GM19467 (cell line): Measurements from ENCODE around the gene CUL7.
"Not testable (repeated sequence)": the region's sequence is repeated elsewhere in the genome, so short reads cannot be mapped to it uniquely, and the experiment has no call there.

Experiments used
- ATAC-seq: cut with Tn5 transposase; IDR thresholded peaks from one replicate; pipeline ENCODE4 v1.9.1; 2021; ENCODE audit warnings: mild to moderate bottlenecking, moderate library complexity; ENCODE audit not compliant: unreplicated experiment

CUL7 gene

DNA sequence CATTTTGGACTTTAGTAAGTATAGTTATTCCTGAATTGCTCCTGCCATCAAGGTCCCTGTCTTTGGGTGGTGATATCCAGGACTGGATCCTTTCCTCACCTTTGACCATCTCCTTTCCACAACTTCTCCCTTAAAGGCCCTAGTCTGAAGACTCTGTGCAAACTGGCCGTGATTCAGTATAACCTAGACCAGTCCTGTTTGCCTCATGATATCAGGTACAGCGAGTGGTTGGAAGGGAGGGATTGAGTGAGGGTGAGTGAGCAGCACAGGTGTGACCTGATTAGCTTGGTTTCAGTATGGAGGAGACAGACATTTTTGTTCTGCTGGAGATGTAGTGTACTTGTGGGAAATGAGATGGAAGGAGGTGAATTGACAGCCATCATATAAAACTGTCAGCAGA is 34.5 kb downstream of the CUL7 start:
- ATAC-seq, result no peak

DNA sequence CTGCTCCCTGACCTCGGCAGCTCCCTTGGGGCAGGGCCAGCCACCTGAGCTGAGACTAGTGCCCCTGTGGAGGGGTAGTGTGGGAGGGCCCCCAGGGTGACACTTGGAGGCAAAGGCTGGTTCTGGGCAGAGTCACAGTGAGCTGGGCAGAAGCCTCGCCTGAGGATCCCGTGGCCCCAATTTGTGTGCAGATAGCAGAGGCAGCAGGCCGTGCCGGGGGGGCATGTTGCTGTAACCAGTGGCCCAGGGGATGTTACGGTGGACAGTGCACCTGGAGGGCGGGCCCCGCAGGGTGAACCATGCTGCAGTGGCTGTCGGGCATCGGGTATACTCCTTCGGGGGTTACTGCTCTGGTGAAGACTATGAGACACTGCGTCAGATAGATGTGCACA is 36.7 kb downstream of the CUL7 start:
- ATAC-seq, result no peak

DNA sequence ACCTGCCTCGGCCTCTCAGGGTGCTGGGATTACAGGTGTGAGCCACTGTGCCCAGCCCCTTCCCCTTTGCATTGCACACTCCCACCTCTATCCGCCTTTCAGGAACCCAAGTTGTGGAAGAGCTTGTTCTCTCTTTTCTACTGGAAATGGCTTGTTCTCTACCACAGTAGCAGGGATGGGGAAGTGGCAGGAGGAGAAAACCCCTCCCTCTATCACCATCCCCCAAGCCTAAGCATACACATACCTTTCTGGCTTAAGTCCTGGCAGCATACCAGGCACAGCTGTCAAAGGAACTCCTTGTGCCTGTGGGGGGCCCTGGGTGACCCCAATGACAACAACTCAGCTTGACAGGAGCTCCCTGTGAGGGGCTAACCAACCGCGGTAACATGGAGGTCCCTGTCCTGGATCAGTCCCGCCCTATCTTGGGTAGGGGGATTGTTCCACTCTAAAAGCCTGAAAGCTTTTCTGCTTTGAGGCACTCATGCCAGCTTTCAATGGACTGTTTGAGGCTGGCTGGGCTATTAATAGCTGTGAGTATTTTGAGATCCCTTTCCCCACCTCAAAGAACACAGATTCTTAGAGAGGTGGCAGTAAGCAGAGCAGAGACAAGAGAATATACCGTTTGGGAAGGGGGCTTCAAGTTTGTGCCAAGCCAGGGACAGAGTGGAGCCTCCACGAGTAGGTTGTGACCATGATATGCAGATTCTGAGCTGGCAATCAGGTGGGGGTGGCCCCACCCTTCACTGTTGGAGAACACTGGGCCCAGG is 37.3 kb downstream of the CUL7 start:
- no peak for ATAC-seq

DNA sequence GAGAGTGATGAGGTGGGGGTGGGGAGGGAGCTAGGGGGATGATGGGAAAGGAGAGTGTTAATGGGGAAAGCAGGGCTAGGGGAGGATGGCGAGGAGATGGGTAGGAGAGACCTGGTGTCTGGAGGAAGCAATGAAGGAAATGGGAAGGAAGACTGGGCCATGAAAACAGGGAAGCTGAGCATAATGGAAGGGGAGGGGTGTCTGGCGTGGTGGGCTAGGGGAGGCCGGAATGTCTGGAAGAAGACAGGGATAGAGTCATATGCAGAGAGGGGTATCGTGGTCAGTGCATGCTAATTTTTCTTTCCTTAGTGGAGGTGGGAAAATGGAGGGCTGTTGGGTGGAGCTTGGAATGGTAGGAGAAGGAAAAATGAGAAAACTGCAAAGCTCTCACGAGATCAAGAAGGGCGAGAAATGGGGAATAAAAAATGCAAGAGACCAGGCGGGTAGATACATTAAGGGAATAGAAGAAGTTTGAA is 39.2 kb downstream of the CUL7 start:
- ATAC-seq, result no peak

DNA sequence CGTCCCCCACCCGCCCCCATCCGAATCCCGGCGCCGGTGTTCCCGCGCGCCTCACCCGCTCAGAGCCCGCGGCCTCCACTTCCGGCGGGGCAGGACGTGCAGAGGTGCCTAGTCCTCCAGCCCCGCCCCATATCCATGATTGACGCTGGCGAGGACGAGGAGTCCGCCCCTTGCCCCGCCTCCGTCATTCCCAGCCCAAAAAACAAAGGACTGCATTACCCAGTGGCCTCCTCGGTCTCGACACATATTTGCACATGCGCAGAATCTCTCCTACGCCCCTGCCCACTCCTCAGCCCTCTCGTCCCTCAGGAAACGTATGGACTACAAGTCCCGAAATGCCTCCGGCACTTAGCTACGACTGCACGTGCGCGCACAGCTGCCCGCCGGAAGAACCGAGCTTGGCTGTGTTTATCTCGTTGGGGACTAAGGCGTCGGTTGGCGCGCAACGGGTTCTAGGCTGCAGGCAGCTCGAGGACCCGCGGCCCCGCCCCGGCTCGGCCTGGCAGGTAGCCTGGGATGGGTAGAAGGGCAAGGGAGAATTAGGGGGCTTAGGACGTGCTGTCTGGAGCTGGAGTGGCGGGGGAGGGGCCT is 39.7 kb downstream of the CUL7 start, which contains the start of the genes KLHDC3 and MEA1:
KLHDC3 (plus strand) TSS at position 407 of the 591 bp plus-strand sequence. CDS start 2,944 bp downstream, outside the sequence.
MEA1 (minus strand) TSS at position 104 of the 591 bp plus-strand sequence. CDS start 133 bp downstream, outside the sequence.
- peak; percentile 90 for ATAC-seq

DNA sequence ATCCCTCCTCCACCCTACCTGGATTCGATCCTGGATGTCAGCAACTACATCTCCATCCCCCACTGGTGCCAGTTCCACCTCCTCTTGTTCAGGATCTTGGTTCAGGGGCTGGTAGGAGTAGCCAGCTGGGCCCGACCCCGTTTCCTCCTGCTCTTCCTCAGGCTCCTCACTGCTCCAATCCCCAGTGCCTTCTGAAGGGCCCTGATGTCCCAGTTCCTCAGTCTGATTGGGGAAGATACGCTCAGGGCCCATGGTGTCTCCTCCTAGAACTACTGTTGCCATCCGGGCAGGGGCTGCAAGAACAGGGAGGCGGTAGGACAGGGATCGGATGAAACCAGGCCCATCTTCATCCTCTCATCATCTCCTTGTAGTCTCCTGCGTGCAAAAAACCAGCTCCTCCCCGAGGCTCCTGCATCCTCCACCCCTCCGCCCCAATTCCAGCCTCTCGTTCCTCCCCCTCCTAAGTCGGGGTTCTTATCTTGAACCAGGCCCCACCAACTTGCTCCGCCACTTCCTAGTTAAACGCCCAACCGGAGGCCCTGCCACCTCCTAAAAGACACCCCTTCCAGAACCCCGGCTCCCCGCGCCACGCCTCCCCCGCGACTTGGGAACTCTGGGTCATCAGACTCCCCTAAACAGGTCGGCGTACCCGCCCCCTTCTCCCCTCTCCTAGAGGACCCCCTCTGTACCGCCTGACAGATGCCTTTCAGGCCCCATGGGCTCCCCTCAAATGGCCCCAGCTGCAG is 40.4 kb downstream of the CUL7 start:
- peak; percentile 3 for ATAC-seq

DNA sequence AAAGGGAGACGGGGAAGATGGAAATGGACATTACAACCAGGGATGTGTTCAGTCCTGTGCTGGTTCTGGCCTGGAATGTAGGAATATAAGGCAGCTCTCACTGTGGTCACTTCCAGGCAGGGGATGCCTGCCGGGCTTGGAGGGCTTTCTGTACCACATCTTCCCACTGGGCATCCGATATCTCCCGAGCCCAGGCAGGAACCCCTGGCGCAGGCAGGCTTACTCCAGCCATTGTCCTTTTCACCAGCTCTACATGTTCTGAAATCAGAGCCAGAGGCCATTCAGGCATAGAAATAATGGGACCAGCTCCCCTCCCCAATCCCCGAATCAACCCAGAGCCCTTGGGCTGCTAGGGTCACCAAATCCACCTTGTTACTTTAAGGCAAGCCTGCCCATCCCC is 41.3 kb downstream of the CUL7 start:
- ATAC-seq, result no peak

DNA sequence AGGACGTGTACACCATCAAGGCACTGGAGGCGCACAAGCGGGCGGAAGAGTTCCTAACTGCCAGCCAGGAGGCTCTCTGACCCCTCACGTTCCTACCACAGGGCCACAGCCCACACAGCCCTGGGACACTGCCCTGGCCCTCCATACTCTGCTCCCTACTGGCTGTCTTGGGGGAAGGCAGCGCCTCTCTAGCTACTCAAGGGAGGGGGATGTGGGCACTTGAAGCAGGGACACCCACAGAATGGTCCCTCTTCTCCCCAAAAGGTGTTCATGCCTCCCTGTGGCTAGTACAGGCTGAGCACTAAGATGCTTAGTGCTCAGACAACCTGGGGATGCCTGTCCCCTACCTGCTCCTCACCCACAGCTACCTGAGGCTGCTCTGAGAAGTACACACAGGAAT is 42.4 kb downstream of the CUL7 start:
- no peak for ATAC-seq

DNA sequence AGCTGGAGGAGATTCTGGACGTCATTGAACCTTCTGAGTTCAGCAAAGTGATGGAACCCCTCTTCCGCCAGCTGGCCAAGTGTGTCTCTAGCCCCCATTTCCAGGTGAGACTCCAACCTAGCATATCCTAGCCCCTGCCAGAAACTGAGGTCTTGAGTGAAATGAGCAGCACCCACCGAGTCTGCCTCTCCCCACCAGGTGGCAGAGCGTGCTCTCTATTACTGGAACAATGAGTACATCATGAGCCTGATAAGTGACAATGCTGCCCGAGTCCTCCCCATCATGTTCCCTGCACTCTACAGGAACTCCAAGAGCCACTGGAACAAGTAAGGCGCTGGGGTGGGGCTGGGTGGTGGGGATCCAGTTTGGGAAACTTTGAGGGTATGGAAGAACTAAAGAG is 44.5 kb downstream of the CUL7 start:
- ATAC-seq, result no peak

DNA sequence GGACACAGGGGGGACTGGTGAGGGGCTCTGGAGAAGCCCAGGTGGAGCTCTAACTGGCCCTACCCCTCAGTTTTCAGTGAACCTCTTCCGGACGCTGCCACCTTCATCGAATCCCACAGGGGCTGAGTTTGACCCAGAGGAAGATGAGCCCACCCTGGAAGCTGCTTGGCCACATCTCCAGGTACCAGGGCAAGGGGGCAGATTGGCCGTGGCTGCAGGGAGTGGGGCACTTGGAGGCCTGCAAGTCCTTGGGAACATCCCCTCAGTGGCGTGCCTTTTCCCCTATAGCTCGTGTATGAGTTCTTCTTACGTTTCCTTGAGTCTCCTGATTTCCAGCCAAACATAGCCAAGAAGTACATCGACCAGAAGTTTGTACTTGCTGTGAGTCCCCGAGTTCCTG is 46.5 kb downstream of the CUL7 start:
- ATAC-seq, result no peak

DNA sequence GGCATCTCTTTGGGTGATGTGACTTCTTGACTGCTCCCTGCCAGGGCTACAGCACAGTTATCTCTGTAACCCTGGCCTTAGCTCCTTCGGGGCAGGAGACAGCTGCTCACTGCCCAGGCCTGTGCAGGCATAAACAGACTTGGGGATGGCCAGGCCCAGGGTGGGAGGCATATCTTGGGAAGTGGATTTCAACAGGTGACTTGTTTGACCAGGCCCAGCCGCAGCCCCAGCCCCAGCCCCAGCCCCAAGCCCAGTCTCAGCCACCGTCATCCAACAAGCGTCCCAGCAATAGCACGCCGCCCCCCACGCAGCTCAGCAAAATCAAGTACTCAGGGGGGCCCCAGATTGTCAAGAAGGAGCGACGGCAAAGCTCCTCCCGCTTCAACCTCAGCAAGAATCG is 47.4 kb downstream of the CUL7 start:
- no peak for ATAC-seq

DNA sequence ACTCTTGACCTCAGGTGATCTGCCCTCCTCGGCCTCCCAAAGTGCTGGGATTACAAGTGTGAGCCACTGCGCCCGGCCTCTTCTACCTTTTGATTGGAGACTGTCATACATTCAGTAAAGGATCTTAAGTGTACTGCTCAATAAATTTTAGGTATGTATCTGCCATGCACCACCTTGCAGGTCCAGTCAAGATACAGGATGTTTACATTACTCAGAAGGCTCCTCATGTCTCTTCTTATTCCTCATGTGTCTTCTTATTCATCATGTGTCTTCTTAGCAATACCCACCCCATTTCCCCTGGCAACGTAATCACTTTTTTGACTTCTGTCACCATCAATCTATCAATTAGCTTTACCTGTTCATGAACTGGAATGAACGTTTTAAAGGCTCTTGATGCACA is 47.8 kb downstream of the CUL7 start:
- no peak for ATAC-seq

DNA sequence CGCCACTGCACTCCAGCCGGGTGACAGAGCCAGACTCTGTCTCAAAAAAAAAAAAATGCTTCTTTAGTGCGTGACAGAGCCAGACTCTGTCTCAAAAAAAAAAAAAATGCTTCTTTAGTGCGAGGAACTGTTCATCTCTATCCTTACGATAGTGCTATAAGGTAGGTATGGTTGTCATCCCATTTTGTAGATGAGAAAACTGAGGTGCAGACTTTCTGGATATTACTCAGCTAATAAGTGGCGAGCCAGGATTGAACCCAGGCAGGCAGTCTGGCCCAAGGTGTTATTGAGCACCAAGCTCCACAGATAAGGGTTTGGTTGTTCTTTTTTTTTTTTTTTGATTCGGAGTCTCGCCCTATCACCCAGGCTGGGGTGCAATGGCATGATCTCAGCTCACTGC is 51.8 kb downstream of the CUL7 start:
- no peak for ATAC-seq

DNA sequence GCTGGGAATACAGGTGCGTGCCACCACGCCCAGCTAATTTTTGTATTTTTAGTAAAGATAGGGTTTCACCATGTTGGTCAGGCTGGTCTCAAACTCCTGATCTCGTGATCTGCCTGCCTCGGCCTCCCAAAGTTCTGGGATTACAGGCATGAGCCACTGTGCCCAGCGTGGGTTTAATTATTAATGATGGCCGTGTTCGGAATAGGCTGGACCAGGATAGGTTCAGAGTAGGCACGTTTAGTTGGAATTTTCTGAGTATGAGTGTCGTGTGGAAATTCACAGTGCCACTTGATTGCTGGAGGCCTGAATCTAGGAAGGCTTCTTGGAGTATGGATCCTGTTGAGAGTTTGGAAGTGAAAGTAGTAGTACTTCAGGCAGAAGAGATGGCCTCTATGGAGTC is 55.4 kb downstream of the CUL7 start:
- not testable (repeated sequence) for ATAC-seq

DNA sequence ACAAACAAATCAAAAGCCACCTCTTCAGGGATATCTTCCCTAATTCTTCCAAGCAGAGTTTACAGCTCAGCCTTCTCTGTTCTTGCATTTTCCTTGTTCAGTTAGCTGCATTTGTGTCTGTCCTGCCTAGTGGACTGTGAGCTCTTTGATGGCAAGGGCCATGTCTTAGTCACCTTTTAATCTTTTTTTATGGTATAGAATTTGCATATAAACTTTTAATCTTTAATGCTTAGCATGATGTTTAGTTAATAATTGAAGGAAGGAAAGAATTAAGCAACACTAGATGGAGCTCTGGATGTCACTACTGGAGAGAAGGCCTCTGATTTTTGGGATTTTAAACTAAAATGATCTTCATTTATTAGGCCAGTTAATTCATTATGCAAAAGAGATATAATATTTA is 57.1 kb downstream of the CUL7 start:
- ATAC-seq, result no peak

DNA sequence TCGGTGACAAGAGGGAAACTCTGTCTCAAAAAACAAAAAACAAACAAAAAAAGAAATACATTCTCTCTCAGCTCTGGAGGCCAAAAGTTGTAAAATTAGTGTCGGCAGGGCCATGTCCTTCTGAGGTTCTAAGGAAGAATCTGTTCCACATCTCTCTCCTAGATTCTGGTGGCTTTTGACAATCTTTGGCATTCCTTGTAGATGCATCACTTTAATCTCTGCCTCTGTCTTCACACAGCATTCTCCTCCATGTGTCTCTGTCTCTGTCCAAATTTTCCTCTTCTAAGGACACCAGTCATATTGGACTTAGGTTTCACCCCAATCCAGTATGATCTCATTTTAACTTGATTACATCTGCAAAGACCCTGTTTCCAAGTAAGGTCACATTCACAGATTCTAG is 60.2 kb downstream of the CUL7 start:
- no peak for ATAC-seq

DNA sequence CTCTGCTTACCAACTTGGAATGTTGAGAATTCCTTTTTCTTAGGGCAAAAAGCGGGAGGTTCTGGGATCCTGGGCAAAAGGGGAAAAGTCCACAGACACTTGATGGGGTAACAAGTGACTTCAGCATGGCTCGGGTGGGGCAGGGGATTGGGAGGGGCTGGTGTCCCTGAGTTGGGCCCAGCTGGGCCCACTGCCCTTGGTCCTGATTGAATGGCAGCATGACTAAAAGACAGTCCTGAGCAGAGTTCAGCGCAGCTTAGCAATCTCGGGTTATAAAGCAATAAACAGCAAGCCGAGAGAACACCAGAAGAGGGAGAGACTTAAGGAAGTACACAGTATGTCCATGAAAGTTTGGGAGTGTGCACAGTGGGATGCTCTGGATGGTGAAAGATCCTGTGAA is 63.7 kb downstream of the CUL7 start:
- ATAC-seq, result no peak

DNA sequence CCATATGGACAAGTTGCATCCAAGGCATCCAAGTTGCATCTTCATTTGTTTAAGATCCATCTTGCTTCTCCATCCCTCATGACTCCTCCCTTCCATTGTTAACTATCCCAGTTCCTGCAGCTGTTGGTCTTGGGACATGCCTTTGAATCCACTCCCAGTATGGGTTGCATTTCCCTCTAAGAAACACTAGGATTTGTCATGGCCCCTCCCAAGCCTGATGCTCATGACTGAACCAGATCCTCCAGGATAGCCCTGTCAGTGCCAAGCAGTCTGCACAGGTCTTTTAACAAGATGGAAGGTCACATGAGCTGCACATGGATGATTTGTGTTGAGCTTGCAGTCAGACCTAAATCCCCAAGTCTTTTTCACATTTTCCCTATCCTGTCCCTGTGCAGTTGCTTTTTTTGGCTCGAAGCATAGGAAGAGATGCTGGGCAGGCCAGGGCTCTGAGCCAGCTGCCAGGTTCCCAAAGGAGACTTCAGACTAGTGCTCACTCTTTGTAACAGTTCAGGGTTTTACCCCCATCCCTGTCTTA is 65.1 kb downstream of the CUL7 start:
- ATAC-seq, result no peak
